Caco-2 (cell line): ENCODE results near the gene SNX1. TPM values are rescaled to one million over a fixed set of nuclear protein-coding genes. Genes with fewer than 3 reads are reported as not detected.

Experiments
- BruUV-seq: library from RNA; stranded (reverse); fragments of 400-500 nt; replicated peaks from 2 replicates; lab custom pipeline; 2021; lab: Mats Ljungman, UMichigan
- CTCF ChIA-PET: fragments of 300-600 bp; sonication (Branson Sonifier 250); formaldehyde crosslinking; loops from one replicate; lab custom pipeline; 2022; ENCODE audit warnings: antibody characterized with exemption; lab: Charles Lee
- POLR2A ChIA-PET: fragments of 300-600 bp; sonication (Branson Sonifier 250); formaldehyde crosslinking; loops from one replicate; lab custom pipeline; 2022; ENCODE audit warnings: antibody characterized with exemption; lab: Charles Lee
- DNase-seq, 2 experiments: peaks; one replicate each; pipeline versions ENCODE4 v3.0.0 to v3.0.0-alpha.2; 2020 to 2022
- H3K27me3 ChIP-seq: replicated peaks from 2 replicates; pipeline ENCODE4 v1.6.0; 2011; ENCODE audit warnings: low read length; ENCODE audit not compliant: control insufficient read depth, insufficient read depth
- H3K36me3 ChIP-seq: 2 replicates; pipeline ENCODE4 v1.5.1; 2011; ENCODE audit warnings: low read length; ENCODE audit not compliant: control insufficient read depth, insufficient read depth
- H3K4me1 ChIP-seq: fragments of 250-450 bp; sonication (Bioruptor Pico); 2 replicates; pipeline ENCODE4 v1.5.1; 2020; ENCODE audit warnings: mild to moderate bottlenecking
- H3K4me3 ChIP-seq: 2 replicates; pipeline ENCODE4 v1.5.1; 2011; ENCODE audit warnings: low read depth, mild to moderate bottlenecking, control low read depth, low read length
- H3K9me3 ChIP-seq: fragments of 250-450 bp; sonication (Bioruptor Pico); 2 replicates; pipeline ENCODE4 v1.5.1; 2020; ENCODE audit warnings: mild to moderate bottlenecking, moderate library complexity
- H3K27ac Mint-ChIP-seq: one replicate; pipeline ENCODE4 v1.8.0; 2022; ENCODE audit warnings: mixed read lengths; ENCODE audit not compliant: unreplicated experiment
- H3K27me3 Mint-ChIP-seq: one replicate; pipeline ENCODE4 v1.8.0; 2022; ENCODE audit warnings: mixed read lengths; ENCODE audit not compliant: insufficient read depth, unreplicated experiment
- H3K36me3 Mint-ChIP-seq: one replicate; pipeline ENCODE4 v1.8.0; 2022; ENCODE audit warnings: mild to moderate bottlenecking, mixed read lengths; ENCODE audit not compliant: insufficient read depth, unreplicated experiment
- H3K4me1 Mint-ChIP-seq: one replicate; pipeline ENCODE4 v1.8.0; 2022; ENCODE audit warnings: low read depth, mixed read lengths; ENCODE audit not compliant: unreplicated experiment
- H3K4me3 Mint-ChIP-seq: one replicate; pipeline ENCODE4 v1.8.0; 2022; ENCODE audit warnings: mild to moderate bottlenecking, moderate library complexity, mixed read lengths; ENCODE audit not compliant: unreplicated experiment
- H3K9me3 Mint-ChIP-seq: one replicate; pipeline ENCODE4 v1.8.0; 2022; ENCODE audit warnings: mixed read lengths; ENCODE audit not compliant: unreplicated experiment
- intact Hi-C: fragments of 100-400 bp; cut with micrococcal nuclease; formaldehyde crosslinking; loops from one replicate; pipeline ENCODE4 v1.10.0; 2022; ENCODE audit not compliant: unreplicated experiment
- total RNA-seq: library from RNA; stranded (reverse); gene quantifications from 2 replicates; pipeline ENCODE4 v1.2.3, GENCODE V29; 2022
- TF ChIP-seq, protein P1 (sequence below), 2 experiments: fragments of 200-600 bp in 1 of 2; IDR thresholded peaks; 1 replicate in 1 of 2; 2 replicates in 1 of 2; pipeline versions ENCODE4 v1.5.1 to v1.8.0; 2011 to 2022; ENCODE audit warnings: antibody characterized with exemption in 1 of 2, control low read depth in 1 of 2, inconsistent platforms in 1 of 2, low read depth in 1 of 2, low read length in 1 of 2, mild to moderate bottlenecking in 1 of 2, moderate library complexity in 1 of 2; ENCODE audit not compliant: insufficient read depth in 1 of 2, severe bottlenecking in 1 of 2, unreplicated experiment in 1 of 2

SNX1 gene
- total RNA-seq, 1 experiment from 2014 or later, result 75.7 TPM

DNA sequence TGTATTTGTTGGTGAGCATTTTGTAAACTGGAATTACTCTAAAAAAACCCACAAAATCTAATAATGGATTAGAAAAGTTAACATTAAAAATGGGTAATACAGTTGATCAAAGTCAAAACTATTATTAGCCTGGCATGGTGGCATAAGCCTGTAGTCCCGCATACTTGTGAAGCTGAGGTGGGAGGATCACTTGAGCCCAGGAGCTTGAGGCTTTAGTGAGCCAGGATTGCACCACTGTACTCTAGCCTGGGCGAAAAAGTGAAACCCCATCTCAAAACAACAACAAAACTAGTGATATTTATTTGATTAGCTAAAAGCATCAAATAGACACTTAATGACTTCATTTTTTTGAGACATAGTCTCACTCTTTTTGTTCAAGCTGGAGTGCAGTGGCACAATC lies 3.6 kb downstream of the SNX1 start:
- POLR2A ChIA-PET, result no interaction called here
- peaks cover 8% of the 10 kb centered on the region; the same call in 1 of the 2 replicates for H3K4me1 ChIP-seq

DNA sequence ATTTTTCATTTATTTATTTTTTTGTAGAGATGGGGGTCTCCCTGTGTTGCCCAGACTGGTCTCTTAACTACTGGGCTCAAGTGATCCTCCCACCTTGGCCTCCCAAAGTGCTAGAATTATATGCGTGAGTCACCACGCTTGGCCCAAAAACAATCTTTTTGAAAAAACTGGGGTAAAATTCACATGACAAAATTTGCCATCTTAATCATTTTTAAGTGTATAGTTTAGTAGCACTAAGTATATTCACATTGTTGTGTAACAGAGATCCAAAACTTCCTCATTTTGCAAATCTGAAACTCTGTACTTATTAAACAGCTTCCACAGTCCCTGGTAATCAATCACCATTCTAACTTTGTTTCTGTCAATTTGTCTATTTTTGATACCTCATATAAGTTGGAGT lies 5.2 kb downstream of the SNX1 start:
- Histone ChIP-seq H3K27me3 (no peaks in the 10 kb centered on the region), H3K4me1 (no peaks in the 10 kb centered on the region), H3K4me3 (no peak overlapping the region), H3K9me3 (no peaks in the 10 kb centered on the region), H3K36me3 (no peaks in the 10 kb centered on the region; the same call in 1 of the 2 replicates)
- Mint-ChIP-seq H3K4me3 (no peak overlapping the region), H3K27ac (no peak overlapping the region), H3K4me1 (no peaks in the 10 kb centered on the region), H3K36me3 (peaks cover 2% of the 10 kb centered on the region), H3K27me3 (no peaks in the 10 kb centered on the region), H3K9me3 (no peaks in the 10 kb centered on the region)
- TF ChIP-seq, protein P1, sequence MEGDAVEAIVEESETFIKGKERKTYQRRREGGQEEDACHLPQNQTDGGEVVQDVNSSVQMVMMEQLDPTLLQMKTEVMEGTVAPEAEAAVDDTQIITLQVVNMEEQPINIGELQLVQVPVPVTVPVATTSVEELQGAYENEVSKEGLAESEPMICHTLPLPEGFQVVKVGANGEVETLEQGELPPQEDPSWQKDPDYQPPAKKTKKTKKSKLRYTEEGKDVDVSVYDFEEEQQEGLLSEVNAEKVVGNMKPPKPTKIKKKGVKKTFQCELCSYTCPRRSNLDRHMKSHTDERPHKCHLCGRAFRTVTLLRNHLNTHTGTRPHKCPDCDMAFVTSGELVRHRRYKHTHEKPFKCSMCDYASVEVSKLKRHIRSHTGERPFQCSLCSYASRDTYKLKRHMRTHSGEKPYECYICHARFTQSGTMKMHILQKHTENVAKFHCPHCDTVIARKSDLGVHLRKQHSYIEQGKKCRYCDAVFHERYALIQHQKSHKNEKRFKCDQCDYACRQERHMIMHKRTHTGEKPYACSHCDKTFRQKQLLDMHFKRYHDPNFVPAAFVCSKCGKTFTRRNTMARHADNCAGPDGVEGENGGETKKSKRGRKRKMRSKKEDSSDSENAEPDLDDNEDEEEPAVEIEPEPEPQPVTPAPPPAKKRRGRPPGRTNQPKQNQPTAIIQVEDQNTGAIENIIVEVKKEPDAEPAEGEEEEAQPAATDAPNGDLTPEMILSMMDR (IDR thresholded peaks at IDR 0.05; ENCODE audit: insufficient read depth in 1 of 2, low read depth in 1 of 2, low read length in 1 of 2, severe bottlenecking in 1 of 2, unreplicated experiment in 1 of 2), result no peak
- CTCF ChIA-PET, result no interaction called here
- no peak for DNase-seq
- POLR2A ChIA-PET, result no interaction called here
- BruUV-seq, result no TSS peak
- intact Hi-C loops, result no loop called here

More for the DNA sequence above, 3.6 kb downstream of the SNX1 start:
- H3K27ac Mint-ChIP-seq, result no peak overlapping the region
- no peak overlapping the region for H3K4me3 Mint-ChIP-seq
- intact Hi-C loops, result no loop called here
- no peak overlapping the region for H3K4me3 ChIP-seq
- no peaks in the 10 kb centered on the region for H3K9me3 ChIP-seq
- no peak for DNase-seq
- H3K36me3 ChIP-seq, result no peaks in the 10 kb centered on the region; the same call in 1 of the 2 replicates
- BruUV-seq, result no TSS peak
- peaks cover 7% of the 10 kb centered on the region for H3K36me3 Mint-ChIP-seq
- CTCF ChIA-PET, result no interaction called here
- no peaks in the 10 kb centered on the region for H3K27me3 Mint-ChIP-seq
- no peaks in the 10 kb centered on the region for H3K27me3 ChIP-seq
- no peaks in the 10 kb centered on the region for H3K4me1 Mint-ChIP-seq
- no peaks in the 10 kb centered on the region for H3K9me3 Mint-ChIP-seq
- TF ChIP-seq, protein P1 (IDR thresholded peaks at IDR 0.05; ENCODE audit: insufficient read depth in 1 of 2, low read depth in 1 of 2, low read length in 1 of 2, severe bottlenecking in 1 of 2, unreplicated experiment in 1 of 2), result no peak

DNA sequence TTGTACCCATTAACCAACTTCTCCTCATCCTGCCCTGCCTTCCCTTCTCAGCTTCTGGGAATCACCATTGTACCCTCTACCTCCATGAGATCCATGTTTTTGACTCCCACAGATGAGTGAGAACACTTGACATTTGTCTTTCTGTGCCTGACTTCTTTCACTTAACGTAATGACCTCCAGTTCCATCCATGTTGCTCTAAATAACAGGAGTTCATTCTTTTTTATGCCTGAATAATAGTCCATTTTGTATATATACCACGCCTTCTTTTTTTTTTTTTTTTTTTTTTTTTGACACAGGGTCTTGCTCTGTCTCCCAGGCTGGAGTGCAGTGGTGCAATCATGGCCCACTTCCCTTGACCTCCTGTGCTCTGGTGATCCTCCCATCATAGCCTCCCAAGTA lies 6.7 kb downstream of the SNX1 start:
- H3K36me3 Mint-ChIP-seq, result no peaks in the 10 kb centered on the region
- Histone ChIP-seq H3K9me3 (no peaks in the 10 kb centered on the region), H3K36me3 (no peaks in the 10 kb centered on the region; the same call in 1 of the 2 replicates), H3K4me3 (no peak overlapping the region), H3K4me1 (no peaks in the 10 kb centered on the region), H3K27me3 (no peaks in the 10 kb centered on the region)
- H3K27me3 Mint-ChIP-seq, result no peaks in the 10 kb centered on the region
- intact Hi-C loops, result no loop called here
- TF ChIP-seq, protein P1 (IDR thresholded peaks at IDR 0.05; ENCODE audit: insufficient read depth in 1 of 2, low read depth in 1 of 2, low read length in 1 of 2, severe bottlenecking in 1 of 2, unreplicated experiment in 1 of 2), result no peak
- H3K27ac Mint-ChIP-seq, result no peak overlapping the region
- DNase-seq, result no peak
- no peaks in the 10 kb centered on the region for H3K9me3 Mint-ChIP-seq
- H3K4me3 Mint-ChIP-seq, result no peak overlapping the region
- H3K4me1 Mint-ChIP-seq, result no peaks in the 10 kb centered on the region
- no TSS peak for BruUV-seq
- CTCF ChIA-PET, result no interaction called here
- POLR2A ChIA-PET, result no interaction called here
